ENCODE data around the gene BIRC2.
A peak's percentile ranks its signal among the peaks of the same experiment; 100 is the strongest.

BIRC2 gene

DNA sequence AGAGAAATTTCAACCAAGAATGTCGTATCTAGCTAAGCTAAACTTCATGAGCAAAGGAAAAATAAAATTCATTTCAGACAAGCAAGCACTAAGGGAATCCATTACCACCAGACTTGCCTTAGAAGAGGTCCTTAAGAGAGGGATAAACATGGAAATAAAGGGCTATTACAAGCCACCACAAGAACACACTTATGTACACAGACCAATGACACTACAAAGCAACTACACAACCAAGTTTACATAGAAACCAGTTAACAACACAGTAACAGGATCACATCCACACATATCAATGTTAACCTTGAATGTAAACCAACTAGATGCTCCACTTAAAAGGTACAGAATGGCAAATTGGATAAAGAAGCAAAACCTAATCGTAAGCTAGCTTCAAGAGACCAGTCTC, 67.5 kb downstream of the BIRC2 start:
- WGBS (ENCODE audit: extremely low coverage, insufficient coverage, insufficient read length): no CpG with 5 or more reads among the region's 2 CpGs
- Histone ChIP-seq H3K79me2 (ENCODE audit: control insufficient read depth, insufficient read depth, low read length, poor library complexity) (no peaks in the 10 kb centered on the region), H3K23ac (ENCODE audit: low read length) (no peak overlapping the region), H3K9me3 (ENCODE audit: insufficient read depth, low read depth, low read length) (no peaks in the 10 kb centered on the region), H3K9ac (ENCODE audit: low read length) (no peak overlapping the region), H2BK5ac (ENCODE audit: low read depth, low read length, poor library complexity) (no peak overlapping the region), H2AK5ac (ENCODE audit: low read length) (no peak overlapping the region), H2AFZ (ENCODE audit: insufficient read depth, low read length, poor library complexity) (no peak overlapping the region), H3K18ac (ENCODE audit: low read length) (no peak overlapping the region), H3K79me1 (ENCODE audit: low read length) (no peaks in the 10 kb centered on the region), H4K8ac (ENCODE audit: low read depth, low read length) (no peak overlapping the region), H3K4me1 (ENCODE audit: control insufficient read depth in 1 of 2, insufficient read depth in 2 of 2, low read length in 2 of 2) (peaks cover 5 to 9% of the 10 kb centered on the region in 2 experiments), H3K27ac (ENCODE audit: low read depth, low read length) (no peak overlapping the region), H3K4ac (ENCODE audit: low read depth, low read length) (no peak overlapping the region), H3K14ac (ENCODE audit: low read length) (no peak overlapping the region), H3K4me3 (ENCODE audit: low read depth, low read length) (no peak overlapping the region), H4K91ac (ENCODE audit: low read depth, low read length) (no peak overlapping the region), H3K36me3 (ENCODE audit: control insufficient read depth in 1 of 2, insufficient read depth in 2 of 2, low read length in 2 of 2) (no peaks in the 10 kb centered on the region), H2BK120ac (ENCODE audit: insufficient read depth, low read length, poor library complexity) (no peak overlapping the region), H2BK12ac (ENCODE audit: low read length) (no peak overlapping the region), H3K4me2 (ENCODE audit: low read length) (no peak overlapping the region), H3K27me3 (ENCODE audit: insufficient read depth, low read length) (no peaks in the 10 kb centered on the region), H4K12ac (ENCODE audit: low read depth, low read length) (no peak overlapping the region)
- DNase-seq: no peak

DNA sequence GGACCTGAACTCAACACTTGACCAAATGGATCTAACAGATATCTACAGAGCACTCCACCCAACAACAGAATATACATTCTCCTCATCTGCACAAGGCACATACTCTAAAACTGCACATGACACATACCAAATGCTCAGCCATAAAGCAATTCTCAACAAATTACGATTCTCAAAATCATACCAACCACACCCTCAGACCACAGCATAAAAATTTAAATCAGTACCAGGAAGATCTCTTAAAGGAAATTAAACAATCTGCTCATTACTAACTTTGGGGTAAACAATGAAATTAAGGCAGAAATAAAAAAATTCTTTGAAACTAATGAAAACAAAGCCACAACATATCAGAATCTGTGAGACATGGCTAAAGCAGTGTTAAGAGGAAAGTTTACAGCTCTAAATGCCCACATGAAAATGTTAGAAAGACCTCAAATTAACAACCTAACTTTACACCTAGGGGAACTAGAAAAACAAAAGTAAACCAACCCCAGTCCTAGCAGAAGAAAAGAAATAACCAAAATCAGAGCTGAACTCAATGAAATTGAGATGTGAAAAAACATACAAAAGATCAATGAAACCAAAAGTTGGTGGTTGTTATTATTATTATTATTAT, 68.4 kb downstream of the BIRC2 start:
- Histone ChIP-seq H3K27me3 (ENCODE audit: insufficient read depth, low read length) (no peaks in the 10 kb centered on the region), H2BK5ac (ENCODE audit: low read depth, low read length, poor library complexity) (no peak overlapping the region), H3K18ac (ENCODE audit: low read length) (no peak overlapping the region), H2BK120ac (ENCODE audit: insufficient read depth, low read length, poor library complexity) (no peak overlapping the region), H4K8ac (ENCODE audit: low read depth, low read length) (no peak overlapping the region), H3K9me3 (ENCODE audit: insufficient read depth, low read depth, low read length) (no peaks in the 10 kb centered on the region), H3K4ac (ENCODE audit: low read depth, low read length) (no peak overlapping the region), H3K4me1 (ENCODE audit: control insufficient read depth in 1 of 2, insufficient read depth in 2 of 2, low read length in 2 of 2) (peaks cover 1 to 6% of the 10 kb centered on the region in 2 experiments), H4K91ac (ENCODE audit: low read depth, low read length) (no peak overlapping the region), H3K4me2 (ENCODE audit: low read length) (no peak overlapping the region), H3K27ac (ENCODE audit: low read depth, low read length) (no peak overlapping the region), H2AK5ac (ENCODE audit: low read length) (no peak overlapping the region), H2AFZ (ENCODE audit: insufficient read depth, low read length, poor library complexity) (no peak overlapping the region), H3K23ac (ENCODE audit: low read length) (no peak overlapping the region), H2BK12ac (ENCODE audit: low read length) (no peak overlapping the region), H4K12ac (ENCODE audit: low read depth, low read length) (no peak overlapping the region), H3K14ac (ENCODE audit: low read length) (no peak overlapping the region), H3K4me3 (ENCODE audit: low read depth, low read length) (no peak overlapping the region), H3K79me1 (ENCODE audit: low read length) (no peaks in the 10 kb centered on the region), H3K79me2 (ENCODE audit: control insufficient read depth, insufficient read depth, low read length, poor library complexity) (no peaks in the 10 kb centered on the region), H3K36me3 (ENCODE audit: control insufficient read depth in 1 of 2, insufficient read depth in 2 of 2, low read length in 2 of 2) (no peaks in the 10 kb centered on the region), H3K9ac (ENCODE audit: low read length) (no peak overlapping the region)
- no peak for DNase-seq
- WGBS (ENCODE audit: extremely low coverage, insufficient coverage, insufficient read length): 100% methylated on average over 1 of the region's 1 CpG

DNA sequence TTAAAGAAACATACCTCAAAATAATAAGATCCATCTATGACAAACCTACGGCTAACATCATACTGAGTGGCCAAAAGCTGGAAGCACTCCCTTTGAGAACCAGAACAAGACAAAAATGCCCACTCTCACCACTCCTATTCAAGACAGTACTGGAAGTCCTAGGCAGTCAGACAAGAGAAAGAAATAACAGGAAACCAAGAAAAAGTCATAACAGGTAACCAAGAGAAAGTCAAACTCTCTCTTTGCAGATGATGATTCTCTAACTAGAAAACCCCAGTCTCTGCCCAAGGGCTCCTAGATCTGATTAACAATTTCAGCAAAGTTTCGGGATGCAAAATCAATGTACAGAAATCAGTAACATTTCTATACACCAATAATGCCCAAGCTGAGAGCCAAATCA, 70.0 kb downstream of the BIRC2 start:
- Histone ChIP-seq H2AFZ (ENCODE audit: insufficient read depth, low read length, poor library complexity) (no peak overlapping the region), H3K4me2 (ENCODE audit: low read length) (no peak overlapping the region), H3K79me2 (ENCODE audit: control insufficient read depth, insufficient read depth, low read length, poor library complexity) (no peaks in the 10 kb centered on the region), H3K4me1 (ENCODE audit: control insufficient read depth in 1 of 2, insufficient read depth in 2 of 2, low read length in 2 of 2) (no peaks in the 10 kb centered on the region), H4K12ac (ENCODE audit: low read depth, low read length) (no peak overlapping the region), H3K14ac (ENCODE audit: low read length) (no peak overlapping the region), H2BK120ac (ENCODE audit: insufficient read depth, low read length, poor library complexity) (no peak overlapping the region), H3K27ac (ENCODE audit: low read depth, low read length) (no peak overlapping the region), H3K9me3 (ENCODE audit: insufficient read depth, low read depth, low read length) (no peaks in the 10 kb centered on the region), H2BK5ac (ENCODE audit: low read depth, low read length, poor library complexity) (no peak overlapping the region), H3K27me3 (ENCODE audit: insufficient read depth, low read length) (no peaks in the 10 kb centered on the region), H4K8ac (ENCODE audit: low read depth, low read length) (no peak overlapping the region), H3K4me3 (ENCODE audit: low read depth, low read length) (no peak overlapping the region), H3K79me1 (ENCODE audit: low read length) (no peaks in the 10 kb centered on the region), H3K36me3 (ENCODE audit: control insufficient read depth in 1 of 2, insufficient read depth in 2 of 2, low read length in 2 of 2) (no peaks in the 10 kb centered on the region), H3K4ac (ENCODE audit: low read depth, low read length) (peak overlapping the region; percentile 33), H3K23ac (ENCODE audit: low read length) (no peak overlapping the region), H3K9ac (ENCODE audit: low read length) (no peak overlapping the region), H4K91ac (ENCODE audit: low read depth, low read length) (no peak overlapping the region), H2AK5ac (ENCODE audit: low read length) (no peak overlapping the region), H2BK12ac (ENCODE audit: low read length) (no peak overlapping the region), H3K18ac (ENCODE audit: low read length) (no peak overlapping the region)
- DNase-seq: no peak
- no CpG with 5 or more reads among the region's 2 CpGs for WGBS (ENCODE audit: extremely low coverage, insufficient coverage, insufficient read length)

DNA sequence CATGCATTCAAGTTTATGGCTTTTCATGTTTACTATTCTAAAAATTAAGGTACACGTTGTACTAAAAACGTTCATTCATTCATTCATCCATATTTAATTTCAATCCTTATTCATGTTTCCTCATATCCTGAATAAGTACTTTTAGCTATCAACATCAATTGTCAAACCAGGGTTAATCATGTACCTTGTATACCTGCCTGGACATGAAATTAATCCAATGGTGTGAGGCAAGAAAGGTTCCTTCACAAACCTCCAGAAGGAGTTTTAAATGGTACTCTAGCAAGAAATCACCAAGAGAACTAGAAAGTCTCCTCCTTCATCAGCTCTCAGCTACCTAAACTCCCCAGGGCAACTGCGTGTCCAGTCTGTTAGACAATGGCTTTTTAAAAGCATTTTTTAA, 72.2 kb downstream of the BIRC2 start:
- H3K4me2 ChIP-seq (ENCODE audit: low read length): no peak overlapping the region
- 100% methylated on average over 2 of the region's 3 CpGs for WGBS (ENCODE audit: extremely low coverage, insufficient coverage, insufficient read length)

More for the DNA sequence above, 72.2 kb downstream of the BIRC2 start:
- no peak overlapping the region for H3K4ac ChIP-seq (ENCODE audit: low read depth, low read length)
- no peak overlapping the region for H4K8ac ChIP-seq (ENCODE audit: low read depth, low read length)
- H3K79me1 ChIP-seq (ENCODE audit: low read length): no peaks in the 10 kb centered on the region
- H3K23ac ChIP-seq (ENCODE audit: low read length): no peak overlapping the region
- H3K4me1 ChIP-seq (ENCODE audit: control insufficient read depth in 1 of 2, insufficient read depth in 2 of 2, low read length in 2 of 2): no peaks in the 10 kb centered on the region
- H2BK5ac ChIP-seq (ENCODE audit: low read depth, low read length, poor library complexity): no peak overlapping the region
- no peak overlapping the region for H4K91ac ChIP-seq (ENCODE audit: low read depth, low read length)
- no peak overlapping the region for H3K27ac ChIP-seq (ENCODE audit: low read depth, low read length)
- no peaks in the 10 kb centered on the region for H3K9me3 ChIP-seq (ENCODE audit: insufficient read depth, low read depth, low read length)
- H3K36me3 ChIP-seq (ENCODE audit: control insufficient read depth in 1 of 2, insufficient read depth in 2 of 2, low read length in 2 of 2): no peaks in the 10 kb centered on the region
- H2AFZ ChIP-seq (ENCODE audit: insufficient read depth, low read length, poor library complexity): no peak overlapping the region
- no peaks in the 10 kb centered on the region for H3K27me3 ChIP-seq (ENCODE audit: insufficient read depth, low read length)
- no peak for DNase-seq
- no peak overlapping the region for H3K9ac ChIP-seq (ENCODE audit: low read length)
- H2BK120ac ChIP-seq (ENCODE audit: insufficient read depth, low read length, poor library complexity): no peak overlapping the region
- no peak overlapping the region for H4K12ac ChIP-seq (ENCODE audit: low read depth, low read length)
- H2BK12ac ChIP-seq (ENCODE audit: low read length): no peak overlapping the region
- no peak overlapping the region for H3K4me3 ChIP-seq (ENCODE audit: low read depth, low read length)
- H3K18ac ChIP-seq (ENCODE audit: low read length): no peak overlapping the region
- no peak overlapping the region for H3K14ac ChIP-seq (ENCODE audit: low read length)
- no peaks in the 10 kb centered on the region for H3K79me2 ChIP-seq (ENCODE audit: control insufficient read depth, insufficient read depth, low read length, poor library complexity)
- no peak overlapping the region for H2AK5ac ChIP-seq (ENCODE audit: low read length)

Measured in trophoblast cell (in vitro differentiated cells and primary cell).